Stimulated activated CD8-positive, alpha-beta memory T cell treated with anti-CD3 and anti-CD28 coated beads, Interleukin-15, amount 100 ng/mL, for 1 hour (primary cell): Measurements from ENCODE around the gene DOCK3.
"Not testable (repeated sequence)": the region's sequence is repeated elsewhere in the genome, so short reads cannot be mapped to it uniquely, and the experiment has no call there.

Experiments used
- DNase-seq: peaks from one replicate; pipeline ENCODE4 v3.0.0-alpha.2; 2020; ENCODE audit warnings: low read depth

Gene DOCK3

DNA sequence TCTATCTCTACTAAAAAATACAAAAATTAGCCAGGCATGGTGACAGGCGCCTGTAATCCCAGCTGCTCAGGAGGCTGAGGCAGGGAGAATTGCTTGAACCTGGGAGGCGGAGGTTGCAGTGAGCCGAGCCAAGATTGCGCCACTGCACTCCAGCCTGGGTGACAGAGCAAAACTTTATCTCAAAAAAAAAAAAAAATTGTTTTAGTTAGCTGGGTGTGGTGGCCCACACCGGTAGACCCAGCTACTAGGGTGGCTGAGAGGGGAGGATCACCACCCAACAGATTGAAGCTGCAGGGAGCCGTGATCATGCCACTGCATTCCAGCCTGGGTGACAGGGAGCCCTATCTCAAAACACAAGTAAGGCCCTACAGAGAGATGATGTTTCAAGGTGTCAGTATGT is 712.6 kb downstream of the DOCK3 start:
- DNase-seq: not testable (repeated sequence)

GRCh38 chr3:51388286-51389029 is 713.7 kb downstream of the DOCK3 start:
- DNase-seq: no peak

DNA sequence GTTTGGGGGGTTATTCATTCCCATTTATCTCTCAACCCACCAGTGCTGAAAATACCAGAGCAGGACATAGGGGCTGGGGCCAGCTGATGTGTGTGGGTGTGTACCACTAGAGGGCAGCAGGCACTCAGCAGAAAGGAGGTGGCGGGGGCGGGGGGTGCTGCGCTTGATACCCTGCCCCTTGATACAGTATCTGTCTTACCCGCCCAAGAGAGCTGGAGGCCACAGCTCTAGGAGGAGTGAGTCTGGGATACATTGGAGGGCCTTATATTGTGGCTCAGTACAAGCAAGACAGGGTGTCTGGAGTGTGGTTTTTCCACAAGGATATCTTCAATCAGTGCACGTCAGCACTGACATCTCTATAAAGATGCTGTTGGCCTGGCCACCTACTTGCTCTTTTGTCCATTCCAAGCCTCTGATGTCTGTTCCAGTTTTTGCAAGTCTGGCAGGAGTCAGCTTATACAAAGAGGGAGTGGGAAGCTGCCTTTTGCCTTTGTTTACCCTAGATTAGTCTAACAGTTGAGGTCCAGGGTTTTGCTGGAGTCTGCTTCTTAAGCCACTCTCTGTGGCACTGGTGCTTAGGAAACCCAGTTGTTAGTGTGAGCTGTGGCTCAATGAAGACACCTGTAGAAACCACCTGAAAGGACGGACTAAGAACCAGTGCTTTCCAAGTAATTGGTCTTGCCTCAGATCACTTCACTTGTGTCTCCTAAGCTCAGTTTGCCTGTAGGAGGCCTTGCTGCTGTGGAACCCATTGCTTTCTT is 714.9 kb downstream of the DOCK3 start:
- DNase-seq: no peak

- no peak for DNase-seq
These were observed 715.7 kb downstream of the DOCK3 start for GRCh38 chr3:51390246-51391074.

DNA sequence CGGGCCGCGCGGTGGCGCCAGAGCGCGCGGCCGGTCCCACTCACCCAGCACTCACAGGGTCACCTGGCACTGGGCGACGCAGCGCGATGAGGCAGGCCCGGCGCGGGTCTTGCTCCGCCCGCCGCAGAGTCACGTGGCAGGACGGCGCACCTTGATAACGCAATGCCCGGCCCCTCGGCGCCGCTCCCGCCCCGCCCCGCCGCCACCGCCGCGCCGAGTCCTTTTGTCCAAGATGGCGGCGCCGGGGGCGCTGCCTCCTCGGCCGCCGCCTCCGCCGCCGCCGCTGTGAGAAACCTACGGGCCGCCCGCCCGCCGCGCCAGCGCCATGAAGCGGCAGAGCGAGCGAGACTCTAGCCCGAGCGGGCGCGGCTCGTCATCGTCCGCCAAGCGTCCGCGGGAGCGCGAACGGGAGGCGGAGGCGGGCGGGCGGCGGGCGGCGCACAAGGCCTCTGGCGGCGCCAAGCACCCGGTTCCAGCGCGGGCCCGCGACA is 716.4 kb downstream of the DOCK3 start, which contains the start of gene RBM15B:
Gene RBM15B, plus strand, starts transcription at position 211 of the 491 bp plus-strand sequence. Its CDS starts 115 bp downstream, at position 326.
- DNase-seq: peak; percentile 90

GRCh38 chr3:51391566-51392354 is 717.0 kb downstream of the DOCK3 start:
- DNase-seq: no peak

DNA sequence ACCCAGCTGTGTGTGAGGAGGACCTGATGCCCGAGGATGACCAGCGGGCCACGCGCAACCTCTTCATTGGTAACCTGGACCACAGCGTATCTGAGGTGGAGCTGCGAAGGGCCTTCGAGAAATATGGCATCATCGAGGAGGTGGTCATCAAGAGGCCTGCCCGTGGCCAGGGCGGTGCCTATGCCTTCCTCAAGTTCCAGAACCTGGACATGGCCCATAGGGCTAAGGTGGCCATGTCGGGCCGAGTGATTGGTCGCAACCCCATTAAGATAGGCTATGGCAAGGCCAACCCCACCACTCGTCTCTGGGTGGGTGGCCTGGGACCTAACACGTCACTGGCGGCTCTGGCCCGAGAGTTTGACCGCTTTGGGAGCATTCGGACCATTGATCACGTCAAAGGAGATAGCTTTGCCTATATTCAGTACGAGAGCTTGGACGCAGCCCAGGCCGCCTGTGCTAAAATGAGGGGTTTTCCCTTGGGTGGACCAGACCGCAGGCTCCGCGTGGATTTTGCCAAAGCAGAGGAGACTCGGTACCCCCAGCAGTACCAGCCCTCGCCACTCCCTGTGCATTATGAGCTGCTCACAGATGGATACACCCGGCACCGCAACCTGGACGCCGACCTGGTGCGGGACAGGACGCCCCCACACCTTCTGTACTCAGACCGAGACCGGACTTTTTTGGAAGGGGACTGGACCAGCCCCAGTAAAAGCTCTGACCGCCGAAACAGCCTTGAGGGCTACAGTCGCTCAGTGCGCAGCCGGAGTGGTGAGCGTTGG is 717.8 kb downstream of the DOCK3 start:
- no peak for DNase-seq

GRCh38 chr3:51393134-51393495 is 718.4 kb downstream of the DOCK3 start:
- DNase-seq: no peak

DNA sequence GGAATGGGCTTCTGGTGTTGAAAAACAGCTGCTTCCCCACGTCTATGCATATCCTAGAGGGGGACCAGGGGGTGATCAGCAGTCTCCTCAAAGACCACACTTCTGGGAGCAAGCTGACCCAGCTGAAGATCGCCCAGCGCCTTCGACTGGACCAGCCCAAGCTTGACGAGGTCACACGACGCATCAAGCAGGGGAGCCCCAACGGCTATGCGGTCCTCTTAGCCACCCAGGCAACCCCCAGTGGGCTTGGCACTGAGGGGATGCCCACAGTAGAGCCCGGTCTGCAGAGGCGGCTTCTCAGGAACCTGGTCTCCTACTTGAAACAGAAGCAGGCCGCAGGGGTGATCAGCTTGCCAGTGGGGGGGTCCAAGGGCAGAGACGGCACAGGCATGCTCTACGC is 718.8 kb downstream of the DOCK3 start:
- no peak for DNase-seq

DNA sequence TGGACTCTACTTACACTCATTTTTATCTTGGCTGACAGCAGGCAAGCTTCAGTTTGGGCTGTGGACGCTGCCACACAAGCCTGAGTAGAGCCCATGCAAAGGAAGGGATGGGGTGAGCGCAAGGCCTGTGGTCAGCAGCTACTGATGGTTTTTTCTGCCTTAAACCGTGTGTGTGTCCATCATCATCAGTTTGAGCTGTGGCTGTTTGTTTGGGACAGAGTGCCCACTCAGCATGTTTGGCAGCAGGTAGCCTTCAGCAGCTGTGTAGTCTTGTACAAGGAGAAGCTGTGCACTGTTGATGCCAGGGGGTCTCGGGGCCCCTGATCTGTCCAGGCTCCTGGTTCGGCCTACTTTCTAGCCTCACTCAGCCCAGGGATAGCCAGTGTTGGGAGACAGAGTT is 719.8 kb downstream of the DOCK3 start:
- DNase-seq: no peak

GRCh38 chr3:51395493-51396213 is 720.9 kb downstream of the DOCK3 start:
- DNase-seq: no peak

DNA sequence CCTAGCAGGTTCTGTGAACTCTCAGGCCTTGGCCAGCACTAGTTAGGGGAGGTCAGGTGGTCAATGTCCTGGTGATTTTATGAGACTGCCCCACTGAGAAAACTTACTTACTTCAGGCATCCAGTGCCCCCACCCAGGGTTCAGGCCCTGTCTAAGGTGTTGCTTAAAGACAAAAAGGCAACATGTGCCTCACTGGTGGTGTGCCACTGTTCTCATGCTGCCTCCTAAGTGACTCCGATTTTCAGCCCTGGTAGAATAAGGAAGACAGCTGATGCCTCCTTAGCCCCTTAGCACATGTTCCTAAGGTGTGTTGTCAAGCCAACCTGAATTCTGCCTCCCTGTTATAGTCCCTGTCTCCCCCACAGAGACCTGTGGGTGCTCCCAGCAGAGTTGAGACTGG is 721.7 kb downstream of the DOCK3 start:
- no peak for DNase-seq

GRCh38 chr3:51397392-51397791 is 722.7 kb downstream of the DOCK3 start:
- no peak for DNase-seq

DNA sequence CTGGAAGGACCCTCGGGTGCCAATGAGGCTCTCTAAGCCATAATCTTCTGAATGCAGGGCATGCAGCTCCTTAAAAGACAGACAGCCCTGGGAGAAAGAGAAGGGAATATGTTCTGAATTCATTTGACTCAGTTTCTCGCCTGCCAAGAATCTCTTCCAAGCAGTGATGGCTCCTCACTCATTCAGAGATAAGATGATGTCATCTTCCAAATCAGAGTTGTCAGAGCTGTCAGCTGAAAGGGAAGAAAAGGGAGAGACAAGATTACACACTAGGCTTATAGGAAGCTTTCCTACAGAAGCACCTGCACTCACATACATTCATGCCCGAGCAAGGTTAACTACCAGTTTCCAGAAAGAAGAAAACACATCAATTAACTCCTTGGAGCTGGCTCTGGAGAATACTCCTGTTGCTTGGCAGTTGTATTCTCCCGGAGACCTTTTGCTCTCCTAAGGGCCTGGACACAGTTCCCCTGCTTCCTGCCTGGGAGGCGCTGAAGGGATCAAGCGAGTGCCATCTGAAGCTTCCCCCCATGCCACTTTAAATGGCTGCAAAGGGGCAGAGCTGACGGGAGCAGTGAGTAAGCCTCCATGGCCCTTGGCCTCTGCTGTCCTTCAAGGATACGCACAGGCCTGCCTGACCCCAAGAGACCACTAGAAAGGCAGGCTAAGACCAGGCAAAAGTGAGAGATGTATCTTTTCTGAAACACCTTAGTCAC is 724.0 kb downstream of the DOCK3 start:
- no peak for DNase-seq

DNA sequence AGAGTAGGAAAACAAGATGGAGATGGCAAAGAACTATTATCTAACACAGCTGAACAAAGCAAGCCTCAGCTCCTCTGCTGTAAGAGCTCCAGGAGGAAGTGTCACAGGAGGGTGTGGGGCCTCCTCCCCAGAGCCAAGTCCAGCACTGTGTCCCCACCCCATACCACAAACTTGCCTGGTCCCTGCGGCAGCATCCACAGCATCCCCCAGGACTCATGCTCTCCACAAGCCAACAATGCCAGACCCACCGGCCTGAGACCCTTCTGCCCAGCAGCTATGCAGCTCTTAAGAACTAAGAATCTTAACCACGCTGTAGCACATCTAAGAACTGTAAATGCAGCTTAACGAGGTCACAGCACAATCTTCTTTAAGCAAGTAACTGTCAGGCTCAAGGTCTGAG is 725.4 kb downstream of the DOCK3 start:
- no peak for DNase-seq

DNA sequence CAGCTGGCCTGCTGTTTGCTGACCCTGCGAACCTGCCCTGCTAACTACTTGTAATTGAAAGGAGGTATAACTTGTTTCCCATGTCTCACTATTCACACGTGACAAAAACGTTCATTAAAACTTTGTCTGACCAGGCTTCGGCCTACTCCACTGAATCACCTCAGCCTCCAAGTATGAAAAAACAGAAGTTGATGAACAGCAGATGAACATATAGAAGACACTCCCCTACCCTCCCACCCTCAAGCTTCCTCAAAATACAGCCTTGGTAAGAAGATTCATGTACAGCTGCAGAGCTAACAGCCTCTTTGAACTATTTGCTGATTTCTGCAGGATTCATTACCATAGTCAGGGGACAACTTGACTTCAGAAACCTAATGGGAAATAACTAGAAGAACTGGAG is 727.0 kb downstream of the DOCK3 start:
- DNase-seq: no peak

- DNase-seq: no peak
These were observed 728.9 kb downstream of the DOCK3 start for GRCh38 chr3:51403675-51404074.

- DNase-seq: no peak
These were observed 733.3 kb downstream of the DOCK3 start for GRCh38 chr3:51408021-51408420.

GRCh38 chr3:51408813-51409212 is 734.1 kb downstream of the DOCK3 start:
- no peak for DNase-seq

DNA sequence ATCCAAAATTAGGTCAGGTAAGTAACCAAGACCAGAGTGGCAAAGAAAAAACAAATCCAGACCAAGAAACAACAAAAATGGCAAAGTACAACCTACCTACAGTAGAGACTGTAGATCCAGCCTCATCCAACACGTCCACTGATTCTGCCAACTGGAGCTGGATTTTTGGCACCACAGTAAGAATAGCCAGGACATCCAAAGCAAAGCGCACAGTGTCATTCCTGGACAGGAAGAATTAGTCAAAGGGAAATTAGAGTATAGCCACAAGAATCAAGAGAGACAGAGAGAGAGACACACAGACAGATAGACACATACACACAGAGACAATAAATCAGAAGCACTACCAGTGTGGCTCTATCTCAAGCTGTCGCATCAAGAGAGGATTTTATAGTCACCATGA is 747.5 kb downstream of the DOCK3 start:
- no peak for DNase-seq
